GM23338 (cell line): ENCODE results near the gene SPATA31D4. TPM values are rescaled to one million over a fixed set of nuclear protein-coding genes. Genes with fewer than 3 reads are reported as not detected.
"Not testable (repeated sequence)": the region's sequence is repeated elsewhere in the genome, so short reads cannot be mapped to it uniquely, and the experiment has no call there.

ENCODE experiments used
- ATAC-seq: fragments of 200-7000 bp; cut with Tn5 transposase; 3 replicates; pipeline ENCODE4 v1.9.1; 2020
- DNase-seq: peaks from one replicate; pipeline ENCODE4 v3.0.0-alpha.2; 2015; ENCODE audit warnings: low spot score
- H2AFZ ChIP-seq: fragments of 200-600 bp; sonication (generic); 2 replicates; pipeline ENCODE4 v1.8.0; 2016; ENCODE audit warnings: antibody characterized with exemption, mild to moderate bottlenecking, moderate library complexity
- H3F3A ChIP-seq: fragments of 200-600 bp; sonication (generic); replicated peaks from 2 replicates; pipeline ENCODE4 v1.8.0; 2017; ENCODE audit warnings: antibody characterized with exemption, mixed run types, low read depth
- H3K27ac ChIP-seq: fragments of 200-600 bp; sonication (generic); 2 replicates; pipeline ENCODE4 v1.6.1; 2016; ENCODE audit warnings: low read depth
- H3K27me3 ChIP-seq: fragments of 200-600 bp; sonication (generic); 2 replicates; pipeline ENCODE4 v1.8.0; 2016; ENCODE audit warnings: mild to moderate bottlenecking, mixed run types, moderate library complexity; ENCODE audit not compliant: insufficient read depth
- H3K36me3 ChIP-seq: fragments of 200-600 bp; sonication (generic); 2 replicates; pipeline ENCODE4 v1.8.0; 2016; ENCODE audit warnings: mild to moderate bottlenecking; ENCODE audit not compliant: insufficient read depth
- H3K4me1 ChIP-seq: fragments of 200-600 bp; sonication (generic); 2 replicates; pipeline ENCODE4 v1.8.0; 2016; ENCODE audit warnings: mild to moderate bottlenecking, moderate library complexity; ENCODE audit not compliant: insufficient read depth
- H3K4me2 ChIP-seq: fragments of 200-600 bp; sonication (generic); 2 replicates; pipeline ENCODE4 v1.7.1; 2017; ENCODE audit warnings: mixed run types
- H3K4me3 ChIP-seq: fragments of 200-600 bp; sonication (generic); 2 replicates; pipeline ENCODE4 v1.6.1; 2016; ENCODE audit warnings: mixed run types
- H3K79me2 ChIP-seq: fragments of 200-600 bp; sonication (generic); replicated peaks from 2 replicates; pipeline ENCODE4 v1.8.0; 2017; ENCODE audit warnings: mild to moderate bottlenecking; ENCODE audit not compliant: insufficient read depth
- H3K9me2 ChIP-seq: fragments of 200-600 bp; sonication (generic); 2 replicates; pipeline ENCODE4 v1.8.0; 2017; ENCODE audit not compliant: insufficient read depth
- H4K20me1 ChIP-seq: fragments of 200-600 bp; sonication (generic); replicated peaks from 2 replicates; pipeline ENCODE4 v1.8.0; 2017; ENCODE audit warnings: mild to moderate bottlenecking; ENCODE audit not compliant: insufficient read depth
- H3K27ac Mint-ChIP-seq: 2 replicates; pipeline ENCODE4 v1.8.0; 2020; ENCODE audit warnings: inconsistent platforms, mild to moderate bottlenecking, moderate library complexity, mixed read lengths
- H3K27me3 Mint-ChIP-seq: 3 replicates; pipeline ENCODE4 v1.8.0; 2022; ENCODE audit warnings: low read depth, mild to moderate bottlenecking, moderate library complexity, mixed read lengths, inconsistent platforms; ENCODE audit not compliant: insufficient read depth, poor library complexity
- H3K36me3 Mint-ChIP-seq: 3 replicates; pipeline ENCODE4 v1.8.0; 2021; ENCODE audit warnings: low read depth, mild to moderate bottlenecking, inconsistent platforms, moderate library complexity, mixed read lengths
- H3K4me1 Mint-ChIP-seq: 3 replicates; pipeline ENCODE4 v1.8.0; 2020; ENCODE audit warnings: mild to moderate bottlenecking, inconsistent platforms, mixed read lengths
- H3K4me3 Mint-ChIP-seq: 3 replicates; pipeline ENCODE4 v1.8.0; 2021; ENCODE audit warnings: moderate library complexity, mild to moderate bottlenecking, inconsistent platforms, mixed read lengths
- H3K9me3 Mint-ChIP-seq: 3 replicates; pipeline ENCODE4 v1.8.0; 2020; ENCODE audit warnings: moderate library complexity, mild to moderate bottlenecking, inconsistent platforms, mixed read lengths
- CREB1 ChIP-seq: fragments of 250-450 bp; sonication (Bioruptor Pico); IDR thresholded peaks from 2 replicates; pipeline ENCODE4 v1.5.0; 2020; ENCODE audit warnings: low read depth, mild to moderate bottlenecking, moderate library complexity
- EZH2phosphoT487 ChIP-seq: fragments of 200-600 bp; sonication (generic); IDR thresholded peaks from one replicate; pipeline ENCODE4 v1.8.1; 2018; ENCODE audit warnings: antibody characterized with exemption; ENCODE audit not compliant: unreplicated experiment
- NANOG ChIP-seq: IDR thresholded peaks from 2 replicates; pipeline ENCODE4 v1.6.1; 2016; ENCODE audit warnings: antibody characterized with exemption, borderline replicate concordance
- STAT1 ChIP-seq: IDR thresholded peaks from one replicate; pipeline ENCODE4 v1.6.1; 2016; ENCODE audit warnings: antibody characterized with exemption; ENCODE audit not compliant: unreplicated experiment
- ZNF462 ChIP-seq: fragments of 250-450 bp; sonication (Bioruptor Pico); IDR thresholded peaks from 2 replicates; pipeline ENCODE4 v1.5.0; 2020; ENCODE audit warnings: mild to moderate bottlenecking, moderate library complexity
- polyA plus RNA-seq: library from polyadenylated mRNA; unstranded; fragments of >200 nt; fragmentation: Nextera tagmentation; extraction: Ambion mirVana; gene quantifications from 2 replicates; pipeline ENCODE4 v1.2.1, GENCODE V29; 2016
- total RNA-seq: library from RNA; depleted of rRNA; stranded (reverse); fragments of >200 nt; shearing (Covaris generic); gene quantifications from 2 replicates; pipeline ENCODE4 v1.2.3, GENCODE V29; 2014

The SPATA31D4 gene
- total and polyA plus RNA-seq, 2 experiments from 2014 or later: not detected

GRCh38 chr9:81915801-81916505, 12.3 kb upstream of the SPATA31D4 start (continued):
- TF ChIP-seq ZNF462 (CRISPR knock-in tag) (no peak), CREB1 (CRISPR knock-in tag) (no peak), STAT1 (no peak), EZH2phosphoT487 (no peak), NANOG (no peak)

- H3K4me3 Mint-ChIP-seq, ATAC-seq, H3K4me2 ChIP-seq, H3K4me3 ChIP-seq, H3K36me3 ChIP-seq, H3K27ac Mint-ChIP-seq, H3K9me3 Mint-ChIP-seq, H3K27me3 ChIP-seq, H3K27me3 Mint-ChIP-seq, H3K79me2 ChIP-seq, H3K4me1 ChIP-seq, H3F3A ChIP-seq, DNase-seq, H3K27ac ChIP-seq, H3K36me3 Mint-ChIP-seq, H2AFZ ChIP-seq, H3K4me1 Mint-ChIP-seq, H4K20me1 ChIP-seq: not testable (repeated sequence)
- H3K9me2 ChIP-seq: peaks cover 11% of the 10 kb centered on the region
Measured at GRCh38 chr9:81918507-81918906, 9.7 kb upstream of the SPATA31D4 start.

DNA sequence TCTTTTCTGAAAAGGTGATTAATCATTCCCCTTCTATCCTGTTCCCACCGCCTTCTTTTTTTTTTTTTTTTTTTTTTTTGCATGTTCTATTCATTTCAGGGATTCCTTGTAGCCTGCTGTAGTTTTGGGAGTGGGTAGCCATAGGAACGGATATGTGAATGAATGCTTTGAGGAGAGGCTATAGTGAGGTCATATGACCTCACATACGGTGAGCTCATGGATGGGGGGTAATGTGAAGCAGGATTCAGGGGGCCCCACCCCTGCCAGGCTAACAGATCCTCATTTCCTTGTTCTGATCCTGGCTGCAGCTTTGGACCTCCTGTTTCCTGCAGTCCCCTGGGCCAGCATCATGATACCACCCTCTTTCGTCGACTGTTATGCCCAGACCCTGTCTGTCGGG, 1.9 kb downstream of the SPATA31D4 start:
- not testable (repeated sequence) for H3K27me3 ChIP-seq, H3K4me1 Mint-ChIP-seq, H3K27ac Mint-ChIP-seq, H4K20me1 ChIP-seq, H3K36me3 ChIP-seq, H3F3A ChIP-seq, H3K27me3 Mint-ChIP-seq, H3K4me1 ChIP-seq, H3K27ac ChIP-seq, H3K36me3 Mint-ChIP-seq, H2AFZ ChIP-seq, H3K4me3 ChIP-seq, H3K79me2 ChIP-seq, H3K9me3 Mint-ChIP-seq, H3K9me2 ChIP-seq, H3K4me2 ChIP-seq, H3K4me3 Mint-ChIP-seq, DNase-seq, ATAC-seq

DNA sequence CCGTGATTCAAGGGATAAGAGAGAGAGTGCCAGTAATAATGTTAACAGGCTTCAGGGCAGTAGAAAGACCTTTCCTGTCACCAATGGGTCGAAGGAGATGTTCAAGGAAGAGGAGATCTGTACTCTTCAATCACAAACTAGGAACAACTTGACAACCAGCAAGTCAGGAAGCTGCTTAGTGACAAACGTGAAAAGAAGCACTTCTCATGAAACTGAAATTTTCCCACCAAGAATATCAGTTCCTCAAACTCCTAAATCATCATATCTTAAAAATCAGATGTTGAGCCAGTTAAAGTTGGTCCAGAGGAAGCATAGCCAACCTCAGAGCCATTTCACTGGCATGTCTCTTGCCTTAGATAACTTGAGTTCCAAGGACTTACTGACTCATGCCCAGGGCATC, 5.3 kb downstream of the SPATA31D4 start:
- not testable (repeated sequence) for H3K9me3 Mint-ChIP-seq, H3K4me3 Mint-ChIP-seq, H3K79me2 ChIP-seq, H3K27me3 Mint-ChIP-seq, H3K27ac Mint-ChIP-seq, ATAC-seq, H3K4me1 Mint-ChIP-seq, H3K27me3 ChIP-seq, H3K4me1 ChIP-seq, H3F3A ChIP-seq, H2AFZ ChIP-seq, H3K9me2 ChIP-seq, H3K4me2 ChIP-seq, H3K4me3 ChIP-seq, H3K36me3 Mint-ChIP-seq, DNase-seq, H3K27ac ChIP-seq, H3K36me3 ChIP-seq, H4K20me1 ChIP-seq

DNA sequence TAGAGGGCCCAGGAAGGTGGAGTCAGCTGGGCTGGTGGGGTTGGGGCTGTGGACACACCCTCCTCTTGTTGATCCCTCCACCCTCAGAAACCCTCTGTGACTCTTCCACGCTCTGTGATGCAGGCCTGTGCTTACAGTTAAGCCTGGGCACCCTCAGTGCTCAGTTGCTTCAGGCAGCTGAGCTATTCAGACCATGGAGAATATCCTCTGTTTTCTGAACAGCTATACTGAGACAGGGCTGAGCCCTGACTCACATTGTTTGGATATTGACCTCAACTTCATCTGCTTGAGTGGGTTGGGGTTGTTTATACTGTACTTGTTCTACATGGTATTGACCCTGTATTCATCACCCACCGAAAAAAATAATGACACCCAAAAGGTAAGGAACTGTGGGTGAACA, 15.2 kb downstream of the SPATA31D4 start, which contains the start of gene SPATA31D3:
SPATA31D3 (plus strand) TSS at position 108 of the 400 bp plus-strand sequence; CDS start at position 194, 86 bp downstream.
- not testable (repeated sequence) for H3K27ac Mint-ChIP-seq, H4K20me1 ChIP-seq, H3K27me3 ChIP-seq, H3K27ac ChIP-seq, H3K4me1 ChIP-seq, H3K4me3 ChIP-seq, H3F3A ChIP-seq, H3K9me3 Mint-ChIP-seq, H3K4me1 Mint-ChIP-seq, ATAC-seq, DNase-seq, H3K79me2 ChIP-seq, H3K4me2 ChIP-seq, H3K4me3 Mint-ChIP-seq, H3K27me3 Mint-ChIP-seq, H3K36me3 ChIP-seq, H3K9me2 ChIP-seq, H2AFZ ChIP-seq, H3K36me3 Mint-ChIP-seq
